Inferior parietal cortex (tissue), 1 donor: ENCODE data around the gene CAMLG.
"Not testable (repeated sequence)": the region's sequence is repeated elsewhere in the genome, so short reads cannot be mapped to it uniquely, and the experiment has no call there.

Source experiments
- DNase-seq: peaks from one replicate; pipeline ENCODE4 v3.0.0-alpha.2; 2016; ENCODE audit errors: extremely low spot score

The CAMLG gene

DNA sequence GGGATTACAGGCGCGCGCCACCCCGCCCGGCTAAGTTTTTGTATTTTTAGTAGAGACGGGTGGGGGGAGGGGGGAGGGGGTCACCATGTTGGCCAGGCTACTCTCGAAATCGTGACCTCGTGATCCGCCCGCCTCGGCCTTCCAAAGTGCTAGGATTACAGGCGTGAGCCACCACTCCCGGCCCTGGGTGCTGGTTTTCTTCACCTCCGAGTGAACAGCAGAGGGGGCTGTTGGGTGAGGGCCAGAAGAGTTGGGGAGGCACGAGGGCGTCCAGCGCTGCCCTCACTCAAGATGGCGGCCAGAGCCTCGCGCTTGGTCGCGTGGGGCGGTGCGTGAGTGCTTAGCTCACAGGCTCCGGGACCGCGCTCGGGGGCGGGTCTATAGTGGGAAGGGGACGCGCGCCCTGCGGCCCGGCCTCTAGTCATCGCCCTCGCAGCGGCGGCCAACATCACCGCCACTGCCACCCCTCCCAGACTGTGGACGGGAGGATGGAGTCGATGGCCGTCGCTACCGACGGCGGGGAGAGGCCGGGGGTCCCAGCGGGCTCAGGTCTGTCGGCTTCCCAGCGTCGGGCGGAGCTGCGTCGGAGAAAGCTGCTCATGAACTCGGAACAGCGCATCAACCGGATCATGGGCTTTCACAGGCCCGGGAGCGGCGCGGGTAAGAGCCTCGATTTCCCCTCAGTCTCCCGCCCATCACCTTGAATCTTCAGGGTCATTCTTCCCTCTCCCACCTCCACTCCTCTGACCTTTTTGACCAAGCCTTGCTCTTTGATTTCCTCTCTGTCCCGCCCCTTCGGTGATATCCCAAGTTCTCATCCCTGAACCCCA, at the start of gene CAMLG:
Gene CAMLG (plus strand): TSS at position 416 of the 830 bp plus-strand sequence. CDS start 73 bp downstream, at position 489.
- peak; percentile 97 for DNase-seq

DNA sequence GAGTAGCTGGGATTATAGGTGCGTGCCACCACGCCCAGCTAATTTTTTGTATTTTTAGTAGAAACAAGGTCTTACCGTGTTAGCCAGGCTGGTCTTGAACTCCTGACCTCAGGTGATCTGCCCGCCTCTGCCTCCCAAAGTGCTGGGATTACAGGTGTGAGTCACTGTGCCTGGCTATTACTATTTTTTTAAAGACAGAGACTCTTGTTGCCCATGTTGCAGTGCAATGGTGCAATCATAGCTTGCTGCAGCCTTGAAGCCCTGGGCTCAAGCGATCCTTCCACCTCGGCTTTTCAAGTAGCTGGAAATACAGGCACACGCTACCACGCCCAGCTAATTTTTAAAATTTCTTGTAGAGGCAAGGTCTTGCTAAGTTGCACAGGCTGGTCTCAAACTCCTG, 48.2 kb upstream of the CAMLG start:
- not testable (repeated sequence) for DNase-seq

- no peak for DNase-seq
These were observed 45.6 kb upstream of the CAMLG start for GRCh38 chr5:134692722-134693121.

- no peak for DNase-seq
These were observed 30.0 kb upstream of the CAMLG start for GRCh38 chr5:134708301-134708700.

DNA sequence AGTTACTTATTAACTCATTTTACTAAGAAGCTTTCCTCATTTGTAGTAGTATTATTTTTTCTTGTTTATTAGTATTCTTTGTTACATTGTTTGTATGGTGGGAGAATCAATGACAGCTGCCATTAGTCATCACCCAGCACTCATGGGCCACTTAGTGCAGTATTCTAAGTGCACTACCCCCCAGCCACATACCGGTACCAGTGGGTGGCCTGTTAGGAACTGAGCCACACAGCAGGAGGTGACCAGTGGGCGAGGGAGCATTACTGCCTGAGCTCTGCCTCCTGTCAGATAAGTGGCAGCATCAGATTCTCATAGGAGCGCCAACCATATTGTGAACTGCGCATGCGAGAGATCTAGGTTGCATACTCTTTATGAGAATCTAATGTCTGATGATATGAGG, 24.2 kb upstream of the CAMLG start:
- DNase-seq: no peak

GRCh38 chr5:134714541-134714940, 23.8 kb upstream of the CAMLG start:
- DNase-seq: no peak

GRCh38 chr5:134715466-134715865, 22.9 kb upstream of the CAMLG start:
- DNase-seq: not testable (repeated sequence)

DNA sequence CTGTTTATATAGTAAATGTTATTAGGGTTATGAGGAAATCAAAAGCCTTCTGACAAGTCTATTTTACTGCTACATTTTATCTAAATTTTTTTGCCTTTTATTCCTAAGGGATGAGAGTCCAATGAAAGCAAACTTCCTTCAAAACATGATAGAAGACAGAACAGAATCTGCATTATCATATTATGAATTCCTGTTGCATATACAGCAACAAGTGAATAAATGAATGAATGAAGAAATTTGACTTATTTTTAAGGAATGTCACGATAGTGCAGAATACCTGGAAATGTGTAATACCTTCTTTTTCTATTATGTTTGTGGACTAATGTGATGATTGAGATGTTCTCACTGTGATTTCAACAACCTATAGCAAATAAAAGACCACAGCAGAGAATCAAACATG, 13.5 kb upstream of the CAMLG start:
- no peak for DNase-seq

- no peak for DNase-seq
These were observed 5.5 kb upstream of the CAMLG start for GRCh38 chr5:134732819-134733218.

GRCh38 chr5:134735243-134735642, 3.1 kb upstream of the CAMLG start:
- DNase-seq: no peak

GRCh38 chr5:134736173-134736812, 2.1 kb upstream of the CAMLG start:
- no peak for DNase-seq

GRCh38 chr5:134738963-134739661, 764 bp downstream of the CAMLG start:
- peak; percentile 42 for DNase-seq

DNA sequence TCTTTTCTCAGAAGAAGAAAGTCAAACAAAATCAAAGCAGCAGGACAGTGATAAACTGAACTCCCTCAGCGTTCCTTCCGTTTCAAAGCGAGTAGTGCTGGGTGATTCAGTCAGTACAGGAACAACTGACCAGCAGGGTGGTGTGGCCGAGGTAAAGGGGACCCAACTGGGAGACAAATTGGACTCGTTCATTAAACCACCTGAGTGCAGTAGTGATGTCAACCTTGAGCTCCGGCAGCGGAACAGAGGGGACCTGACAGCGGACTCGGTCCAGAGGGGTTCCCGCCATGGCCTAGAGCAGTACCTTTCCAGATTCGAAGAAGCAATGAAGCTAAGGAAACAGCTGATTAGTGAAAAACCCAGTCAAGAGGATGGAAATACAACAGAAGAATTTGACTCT, 2.7 kb downstream of the CAMLG start:
- DNase-seq: no peak

GRCh38 chr5:134742134-134742533, 3.8 kb downstream of the CAMLG start:
- no peak for DNase-seq

- DNase-seq: no peak
These were observed 11.1 kb downstream of the CAMLG start for GRCh38 chr5:134749415-134749814.

DNA sequence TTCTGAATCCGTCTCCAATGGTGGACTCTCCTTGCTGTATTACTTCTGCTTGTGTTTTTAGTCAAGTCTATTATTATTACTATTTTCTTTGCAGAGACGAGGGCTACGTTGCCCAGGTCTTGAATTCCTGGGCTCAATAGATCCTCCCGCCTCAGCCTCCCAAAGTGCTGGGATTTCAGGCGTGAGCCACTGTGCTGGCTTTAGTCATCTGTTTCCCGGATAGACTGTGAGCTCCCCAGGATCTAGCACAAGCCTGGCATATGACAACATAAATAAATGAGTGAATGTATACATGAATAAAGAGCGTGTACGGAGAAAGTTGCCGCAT, 19.8 kb downstream of the CAMLG start:
- DNase-seq: no peak

- DNase-seq: peak; percentile 92
These were observed 20.4 kb downstream of the CAMLG start, which contains the start of gene DDX46 for GRCh38 chr5:134758504-134759341. Gene DDX46, plus strand, starts transcription at chr5:134758779. Its CDS starts 160 bp downstream, at chr5:134758939.

- DNase-seq: not testable (repeated sequence)
These were observed 29.4 kb downstream of the CAMLG start for GRCh38 chr5:134767528-134768291.

- no peak for DNase-seq
These were observed 30.9 kb downstream of the CAMLG start for GRCh38 chr5:134769206-134769605.

DNA sequence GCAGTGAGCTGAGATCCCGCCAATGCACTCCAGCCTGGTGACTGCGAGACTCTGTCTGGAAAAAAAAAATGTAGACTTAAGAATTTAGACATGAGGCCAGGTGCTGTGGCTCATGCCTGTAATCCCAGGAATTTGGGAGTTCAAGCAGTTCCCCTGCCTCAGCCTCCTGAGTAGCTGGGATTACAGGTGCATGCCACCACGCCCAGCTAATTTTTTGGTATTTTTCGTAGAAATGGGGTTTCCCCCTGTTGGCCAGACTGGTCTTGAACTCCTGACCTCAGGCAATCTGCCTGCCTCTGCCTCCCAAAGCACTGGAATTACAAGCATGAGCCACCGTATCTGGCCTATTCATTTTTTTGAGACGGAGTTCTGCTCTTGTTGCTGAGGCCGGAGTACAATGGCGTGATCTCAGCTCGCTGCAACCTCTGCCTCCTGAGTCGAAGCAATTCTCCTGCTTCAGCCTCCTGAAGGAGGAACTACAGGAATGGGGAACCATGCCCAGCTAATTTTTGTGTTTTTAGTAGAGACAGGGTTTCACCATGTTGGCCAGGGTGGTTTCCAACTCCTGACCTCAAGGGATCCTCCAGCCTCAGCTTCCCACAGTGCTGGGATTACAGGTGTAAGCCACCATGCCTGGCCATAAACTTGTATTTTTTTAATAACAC, 34.2 kb downstream of the CAMLG start:
- DNase-seq: no peak
